ENCODE data around the gene ANK2.
"Not testable (repeated sequence)": the region's sequence is repeated elsewhere in the genome, so short reads cannot be mapped to it uniquely, and the experiment has no call there.

Gene ANK2

DNA sequence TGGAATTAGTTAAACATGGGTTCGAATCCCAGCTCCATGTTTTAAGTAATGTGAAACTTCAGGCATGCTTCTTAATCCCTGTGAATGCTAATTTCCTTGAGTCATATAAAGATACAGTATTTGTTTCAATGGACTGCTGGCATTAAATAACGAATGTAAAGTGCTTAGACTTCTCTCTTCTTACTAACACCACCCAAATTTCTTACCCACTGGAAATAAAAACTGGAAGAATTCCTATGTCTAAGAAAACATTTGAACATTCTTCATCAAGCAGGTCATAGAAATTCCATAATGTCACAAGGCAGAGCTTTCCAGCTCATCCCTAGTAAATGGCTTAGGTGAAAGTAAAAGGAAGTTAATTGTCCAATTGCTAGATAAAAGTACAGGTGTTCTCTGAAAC lies 172.5 kb downstream of the ANK2 start:
- no peak for DNase-seq

DNA sequence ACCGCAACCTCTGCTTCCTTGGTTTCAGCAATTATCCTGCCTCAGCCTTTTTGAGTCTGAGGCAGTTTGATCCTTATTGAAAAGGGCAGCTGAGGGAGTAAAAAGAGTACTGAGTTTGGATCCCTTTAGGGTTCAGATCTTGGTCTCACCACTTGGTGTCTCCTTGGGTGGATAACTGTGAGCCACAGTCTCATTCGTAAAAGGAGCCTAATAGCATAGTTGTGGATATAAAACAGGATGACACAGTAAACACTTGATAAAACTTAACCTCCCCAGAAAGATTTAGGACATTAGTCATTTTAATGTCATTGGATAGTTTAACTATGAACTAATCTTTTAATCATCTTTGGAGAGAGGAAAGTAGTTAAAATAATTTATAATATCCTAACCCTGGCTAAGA lies 173.0 kb downstream of the ANK2 start:
- no peak for DNase-seq

DNA sequence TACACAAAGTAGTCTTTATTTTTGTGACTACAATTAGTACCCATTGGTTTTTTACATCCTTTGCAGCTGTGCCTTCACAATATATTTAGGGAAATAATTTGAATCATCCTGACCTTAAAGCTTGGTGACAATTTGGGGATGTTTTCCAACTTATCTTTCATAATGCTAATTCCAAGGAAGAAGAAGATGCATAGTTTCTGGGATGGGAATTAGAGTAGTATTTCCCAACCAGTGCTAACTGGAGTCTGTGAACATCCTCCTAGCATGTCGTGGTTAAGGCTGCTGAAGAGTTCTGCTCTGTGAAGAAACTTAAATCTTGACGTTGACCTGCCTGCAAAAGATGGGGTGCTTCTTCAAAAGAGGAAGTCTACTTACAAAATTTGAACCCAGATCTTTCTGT lies 173.5 kb downstream of the ANK2 start:
- no peak for DNase-seq

DNA sequence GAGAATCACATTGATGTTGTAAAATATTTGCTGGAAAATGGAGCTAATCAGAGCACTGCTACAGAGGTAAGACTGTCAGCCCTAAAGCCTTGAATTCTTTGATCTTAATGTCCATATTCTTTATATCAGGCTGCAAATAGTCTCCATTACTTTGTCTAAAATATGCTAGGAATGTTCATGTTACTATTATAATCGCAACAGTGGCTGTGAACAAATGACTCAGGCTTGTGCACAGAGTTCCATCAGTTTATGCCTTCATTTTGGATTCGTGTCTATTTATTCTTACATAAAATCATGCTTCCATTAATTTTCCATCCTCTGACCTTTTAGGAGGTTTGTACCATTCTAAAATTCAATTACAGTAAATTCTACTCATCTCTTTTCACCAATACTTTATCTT lies 182.7 kb downstream of the ANK2 start:
- no peak for DNase-seq

DNA sequence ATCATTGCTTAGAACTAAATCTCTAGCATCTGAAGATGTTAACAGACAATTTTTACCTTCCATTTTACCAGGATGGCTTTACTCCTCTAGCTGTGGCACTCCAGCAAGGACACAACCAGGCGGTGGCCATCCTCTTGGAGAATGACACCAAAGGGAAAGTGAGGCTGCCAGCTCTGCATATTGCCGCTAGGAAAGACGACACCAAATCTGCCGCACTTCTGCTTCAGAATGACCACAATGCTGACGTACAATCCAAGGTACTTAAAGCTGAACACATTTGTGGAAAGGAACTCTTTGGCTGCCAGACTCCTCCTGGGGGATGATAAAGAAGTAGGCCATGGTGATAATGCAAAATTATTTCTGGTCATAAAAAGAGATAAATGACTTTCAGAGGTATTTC lies 187.5 kb downstream of the ANK2 start:
- DNase-seq = no peak

DNA sequence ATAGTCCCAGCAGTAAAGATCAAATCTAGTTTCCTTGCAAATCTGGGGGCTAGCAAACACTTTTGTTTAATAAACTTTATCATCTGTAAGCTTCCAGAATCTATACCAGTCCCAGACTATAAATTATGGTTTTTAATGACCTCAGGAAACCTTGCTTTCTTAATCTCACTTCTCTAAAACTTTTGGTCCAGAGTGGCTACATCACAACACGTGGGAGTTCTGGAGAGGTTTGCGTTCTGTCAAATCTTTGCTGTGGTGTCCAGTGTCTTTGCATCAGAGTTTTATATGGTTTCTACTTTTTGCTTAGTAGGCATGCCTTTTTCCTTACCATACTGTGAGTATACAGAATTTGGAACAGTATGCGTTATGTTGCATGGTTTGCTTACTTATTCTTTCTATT lies 193.9 kb downstream of the ANK2 start:
- DNase-seq = no peak

DNA sequence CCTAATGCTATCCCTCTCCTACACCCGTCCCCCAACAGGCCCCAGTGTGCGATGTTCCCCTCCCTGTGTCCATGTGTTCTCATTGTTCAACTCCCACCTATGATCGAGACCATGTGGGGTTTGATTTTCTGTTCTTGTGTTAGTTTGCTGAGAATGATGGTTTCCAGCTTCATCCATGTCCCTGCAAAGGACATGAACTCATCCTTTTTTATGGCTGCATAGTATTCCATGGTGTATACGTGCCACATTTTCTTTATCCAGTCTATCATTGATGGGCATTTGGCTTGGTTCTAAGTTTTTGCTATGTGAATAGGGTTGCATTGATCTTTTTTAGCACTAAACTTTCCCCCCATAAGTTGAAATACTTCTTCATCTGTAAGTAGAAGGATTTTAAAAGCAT lies 195.3 kb downstream of the ANK2 start:
- DNase-seq = not testable (repeated sequence)

DNA sequence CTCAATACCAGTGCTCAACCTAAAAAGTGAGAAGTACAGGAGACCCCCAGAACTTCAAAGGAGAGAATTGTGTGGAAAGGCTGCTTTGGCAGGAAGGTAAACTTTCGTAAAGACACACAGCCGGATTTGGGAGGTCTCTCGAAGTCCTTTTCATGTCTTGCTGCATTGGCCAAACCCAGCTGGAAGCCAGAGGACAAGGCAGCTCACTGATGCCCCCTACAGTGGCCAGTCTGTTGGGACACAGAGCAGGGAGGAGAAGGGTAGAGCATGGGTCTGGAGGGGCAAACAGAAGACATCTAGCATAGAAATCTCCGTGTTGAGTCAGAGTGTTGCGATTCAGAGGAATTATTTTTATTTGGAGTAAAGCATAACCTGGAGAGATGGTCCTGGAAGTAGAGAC lies 198.9 kb downstream of the ANK2 start:
- no peak for DNase-seq

DNA sequence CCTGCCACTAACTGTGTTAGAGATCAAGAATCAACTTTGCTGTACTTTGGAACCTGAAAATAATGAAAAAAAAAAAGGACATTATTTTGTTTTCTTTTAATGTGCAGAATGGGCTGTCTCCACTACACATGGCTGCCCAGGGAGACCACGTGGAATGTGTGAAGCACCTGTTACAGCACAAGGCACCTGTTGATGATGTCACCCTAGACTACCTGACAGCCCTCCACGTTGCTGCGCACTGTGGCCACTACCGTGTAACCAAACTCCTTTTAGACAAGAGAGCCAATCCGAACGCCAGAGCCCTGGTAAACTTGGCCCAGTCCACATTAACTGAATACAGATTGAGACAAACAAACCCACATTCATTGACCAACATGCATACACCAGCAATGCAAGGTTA lies 206.2 kb downstream of the ANK2 start:
- no peak for DNase-seq

DNA sequence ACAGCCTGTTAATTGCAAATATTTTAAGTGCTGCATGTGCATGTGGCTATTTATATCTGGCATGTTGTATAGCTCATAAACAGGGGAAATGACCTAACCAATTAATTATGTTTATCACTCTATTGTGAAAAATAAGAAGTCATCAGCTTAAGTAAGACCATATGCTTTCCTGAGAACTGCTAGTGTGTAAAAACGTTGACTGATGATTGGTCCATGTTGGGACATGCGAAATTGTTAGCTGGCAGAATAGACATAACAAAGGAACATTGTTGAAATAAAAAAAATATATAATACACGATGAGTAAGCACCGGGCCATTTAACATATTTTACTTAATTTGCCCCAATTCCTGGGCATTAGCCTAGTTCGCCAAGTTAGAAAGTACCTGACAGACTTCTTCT lies 207.5 kb downstream of the ANK2 start:
- DNase-seq = no peak

DNA sequence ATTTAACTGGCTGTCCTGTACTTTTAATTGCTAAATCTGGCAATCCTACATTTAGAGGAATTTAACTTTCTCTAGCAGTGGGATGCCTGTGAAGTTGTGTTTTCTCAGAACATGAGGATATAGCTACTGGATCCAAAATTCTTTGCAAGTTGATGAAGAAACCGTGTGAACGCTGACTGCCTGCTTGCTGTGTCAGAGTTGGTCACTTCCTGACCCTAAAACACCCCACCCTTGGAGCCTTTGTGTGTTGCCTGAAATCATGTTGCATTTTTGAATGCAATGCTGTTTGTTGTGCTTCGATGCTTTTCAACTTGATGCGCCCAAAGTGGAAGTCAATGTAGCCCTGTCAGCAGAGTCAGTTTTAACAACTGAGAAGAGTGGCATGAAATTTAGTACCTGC lies 211.2 kb downstream of the ANK2 start:
- no peak for DNase-seq

DNA sequence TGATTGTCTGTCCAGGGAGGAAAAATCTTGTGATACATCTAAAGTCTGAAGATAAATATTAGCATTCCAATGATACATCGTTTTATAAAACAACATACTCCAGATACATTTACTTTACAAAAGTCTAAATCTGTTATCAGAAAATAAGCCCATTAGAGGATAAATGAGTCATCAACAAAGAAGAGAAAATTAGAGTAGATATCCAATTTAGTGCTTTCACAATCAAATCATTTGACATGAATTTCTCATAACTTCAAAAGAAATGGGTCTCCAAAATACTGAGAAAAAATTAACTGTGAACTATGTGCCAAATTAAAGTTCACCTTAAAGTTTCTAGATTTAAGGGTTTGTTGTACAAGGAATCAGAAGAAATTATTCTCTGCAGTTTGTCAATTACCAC lies 213.8 kb downstream of the ANK2 start:
- no peak for DNase-seq

DNA sequence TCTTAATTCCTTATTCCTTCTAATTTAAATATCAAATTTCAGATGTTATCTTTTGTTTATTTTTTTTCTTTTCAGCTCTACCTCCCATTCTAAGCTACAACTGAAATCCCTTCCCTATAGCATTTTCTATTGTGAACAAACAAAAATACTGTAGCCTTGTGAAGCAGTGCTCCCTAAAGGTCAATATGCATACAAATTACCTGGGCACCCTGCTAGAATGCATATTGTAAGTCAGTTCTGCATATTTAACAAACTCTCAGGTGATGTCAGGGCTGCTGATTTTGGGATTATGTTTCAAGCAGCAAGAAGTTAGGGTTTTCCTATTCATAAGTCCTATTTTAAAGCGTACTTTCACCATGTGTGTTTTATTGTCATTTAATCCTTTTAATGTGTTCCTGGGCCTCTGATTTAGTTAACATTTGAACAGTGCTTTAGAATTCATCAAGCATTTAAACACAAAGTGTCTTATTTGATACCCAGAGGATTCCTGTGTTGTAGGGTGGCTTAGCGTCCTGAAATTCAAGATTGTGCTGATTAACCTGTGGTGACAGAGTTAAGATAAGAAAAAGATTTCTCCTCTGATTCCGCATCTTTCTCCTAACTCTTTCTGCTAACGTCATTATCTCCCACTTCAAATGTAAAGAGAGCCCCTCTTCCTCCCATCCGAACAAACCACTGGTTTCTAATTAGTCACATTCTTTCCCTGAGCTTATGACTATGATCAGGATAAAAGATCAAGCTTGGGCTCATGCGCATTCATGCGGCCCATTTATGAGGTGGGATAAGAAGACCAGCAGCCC lies 221.3 kb downstream of the ANK2 start:
- no peak for DNase-seq

DNA sequence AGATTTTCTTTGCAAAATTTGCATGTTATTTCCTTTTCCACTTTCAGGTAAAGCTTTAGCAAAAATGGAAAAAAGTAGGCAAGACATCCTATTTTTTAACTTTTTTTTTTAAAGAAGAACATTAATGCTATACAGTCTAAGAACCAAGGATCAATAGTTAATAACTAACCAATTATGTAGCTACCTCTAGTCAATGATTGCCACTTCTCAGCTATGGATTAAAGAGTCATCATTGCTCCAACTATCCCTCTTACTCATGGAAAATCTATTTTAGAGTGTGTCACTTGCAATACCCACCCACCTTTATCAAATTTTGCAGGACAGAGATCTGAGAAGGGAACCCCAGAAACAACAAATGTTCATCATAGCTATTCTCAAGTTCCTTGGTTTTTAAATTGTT lies 223.1 kb downstream of the ANK2 start:
- DNase-seq = no peak

DNA sequence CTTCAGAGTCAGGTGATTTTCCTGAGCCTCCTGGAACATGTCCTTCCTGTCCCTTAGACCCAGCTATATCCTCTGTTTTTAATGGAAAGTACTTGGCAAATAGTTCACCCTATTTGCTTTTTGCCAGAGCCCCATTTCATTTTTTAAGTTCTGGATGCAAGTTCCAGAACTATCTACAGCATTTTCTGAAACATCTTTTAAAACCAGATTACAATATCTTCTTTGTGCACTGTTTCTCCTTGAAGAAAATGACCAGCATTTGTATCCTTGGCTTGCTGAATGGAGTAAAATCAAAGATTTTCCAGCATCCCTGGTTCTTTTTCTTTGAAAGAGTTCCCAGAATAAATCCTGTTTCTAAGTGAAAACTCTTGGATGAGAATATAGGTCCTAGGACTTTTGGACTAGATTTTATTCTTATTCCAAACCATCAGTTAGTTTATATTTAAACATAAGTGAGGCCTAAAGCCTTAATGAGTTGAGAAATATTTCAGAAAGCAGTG lies 224.3 kb downstream of the ANK2 start:
- DNase-seq = no peak

DNA sequence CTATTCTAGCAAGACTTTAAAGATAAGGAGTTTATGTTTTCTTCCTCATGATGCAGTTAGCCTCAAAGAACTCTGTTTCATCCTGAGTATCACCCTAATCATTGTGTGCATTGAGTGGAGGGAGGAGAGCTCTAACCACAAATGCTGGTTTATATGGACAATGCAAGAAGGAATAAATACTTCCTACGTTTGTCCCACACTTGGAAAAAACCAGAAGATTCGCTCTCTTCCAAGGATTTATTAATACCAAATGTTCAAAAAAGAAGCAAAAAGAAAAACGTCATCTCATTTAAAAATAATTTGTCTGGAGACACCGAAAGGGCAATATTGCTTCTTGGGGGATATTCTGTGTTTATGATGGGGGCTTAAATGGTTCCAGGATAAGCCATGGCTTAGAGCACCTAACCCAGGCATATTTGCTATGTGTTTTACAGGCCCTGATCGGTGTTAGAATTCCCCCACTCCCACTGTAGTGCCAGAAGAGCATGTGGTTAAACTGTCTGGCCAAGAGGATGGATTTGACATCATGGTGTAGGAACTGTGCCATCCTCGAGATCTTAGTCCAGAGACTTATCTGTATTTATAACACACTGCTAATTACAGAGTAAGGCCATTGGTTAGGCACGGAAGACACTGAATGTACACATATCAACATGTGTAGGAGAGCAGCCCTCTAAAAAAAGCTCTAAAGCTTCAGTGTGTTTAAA lies 227.2 kb downstream of the ANK2 start:
- DNase-seq = no peak

DNA sequence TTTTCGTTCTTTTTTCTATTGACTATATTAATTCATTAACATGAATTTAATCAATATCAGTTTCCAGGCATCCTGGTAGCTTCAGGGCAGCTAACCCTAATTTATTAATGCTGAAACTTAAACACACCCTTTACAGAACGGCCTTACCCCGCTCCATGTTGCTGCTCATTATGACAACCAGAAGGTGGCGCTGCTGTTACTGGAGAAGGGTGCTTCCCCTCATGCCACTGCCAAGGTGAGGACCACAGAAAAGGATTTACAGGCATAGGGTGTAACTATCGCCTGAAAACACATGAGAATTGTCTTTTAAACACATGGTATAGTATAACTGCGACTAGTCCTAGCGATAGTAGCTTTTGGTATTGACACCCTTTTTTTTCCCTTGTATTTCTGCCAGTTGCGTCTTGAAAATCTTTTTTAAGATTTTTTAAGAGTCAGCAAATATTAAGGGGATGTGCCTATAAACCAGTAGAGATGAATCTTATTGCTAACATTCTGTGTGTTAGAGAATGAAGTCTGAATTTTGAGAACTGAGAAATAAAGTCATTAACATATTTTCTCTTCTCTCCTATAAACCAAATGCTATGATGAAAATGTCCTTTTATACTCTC lies 229.0 kb downstream of the ANK2 start:
- peak; percentile 77 for DNase-seq

DNA sequence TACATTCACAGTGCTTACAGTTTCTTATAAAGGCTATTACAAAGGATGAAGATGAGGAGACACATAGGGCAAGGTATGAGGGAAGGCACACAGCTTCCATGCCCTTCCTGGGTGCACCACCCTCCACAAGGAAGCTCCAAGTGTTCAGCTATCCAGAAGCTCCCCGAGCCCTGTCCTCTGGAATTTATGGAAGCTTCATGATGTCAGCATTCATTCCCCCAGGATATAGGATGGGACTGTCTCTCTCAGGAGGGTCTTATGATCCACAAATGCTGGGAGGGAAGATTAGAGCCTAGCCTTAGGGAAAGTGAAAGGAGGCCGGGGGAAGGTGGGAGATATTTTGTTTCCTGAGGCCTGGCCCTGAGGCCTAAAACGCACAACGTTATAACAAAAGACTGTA lies 236.0 kb downstream of the ANK2 start:
- DNase-seq = no peak

DNA sequence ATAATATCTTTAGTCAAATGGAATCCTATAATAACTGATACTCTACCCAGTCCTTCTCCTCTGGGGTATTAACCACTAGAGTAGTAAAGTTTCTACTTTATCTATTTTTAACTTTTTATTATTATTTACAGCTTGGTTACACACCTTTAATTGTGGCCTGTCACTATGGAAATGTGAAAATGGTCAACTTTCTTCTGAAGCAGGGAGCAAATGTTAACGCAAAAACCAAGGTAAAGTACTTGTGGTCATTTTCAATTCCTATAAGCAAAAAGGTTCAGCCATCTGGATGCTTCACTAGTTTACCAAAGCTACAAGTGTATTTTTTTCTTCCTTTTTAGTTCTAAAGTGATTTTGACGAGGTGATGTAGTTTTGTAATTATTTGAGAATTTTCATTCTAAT lies 238.8 kb downstream of the ANK2 start:
- DNase-seq = no peak

DNA sequence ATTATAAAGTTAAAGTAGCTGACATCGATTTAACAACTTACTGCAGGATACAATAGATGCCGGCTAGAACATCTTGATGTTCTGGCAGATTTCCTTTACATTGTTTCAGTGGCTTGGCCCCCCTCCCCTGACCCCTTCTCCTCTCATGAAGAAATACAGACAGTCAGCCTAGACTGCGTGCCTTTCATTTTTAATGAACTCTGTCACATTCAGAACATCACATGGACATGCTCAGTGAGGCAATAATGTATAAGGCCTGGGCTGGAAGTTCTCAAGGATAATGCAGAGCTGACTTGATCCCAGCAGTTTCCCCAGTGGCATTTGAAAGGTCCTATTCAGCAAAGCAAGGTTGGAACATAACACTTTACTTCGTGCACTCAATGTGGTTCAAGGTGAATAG lies 239.2 kb downstream of the ANK2 start:
- no peak for DNase-seq

DNA sequence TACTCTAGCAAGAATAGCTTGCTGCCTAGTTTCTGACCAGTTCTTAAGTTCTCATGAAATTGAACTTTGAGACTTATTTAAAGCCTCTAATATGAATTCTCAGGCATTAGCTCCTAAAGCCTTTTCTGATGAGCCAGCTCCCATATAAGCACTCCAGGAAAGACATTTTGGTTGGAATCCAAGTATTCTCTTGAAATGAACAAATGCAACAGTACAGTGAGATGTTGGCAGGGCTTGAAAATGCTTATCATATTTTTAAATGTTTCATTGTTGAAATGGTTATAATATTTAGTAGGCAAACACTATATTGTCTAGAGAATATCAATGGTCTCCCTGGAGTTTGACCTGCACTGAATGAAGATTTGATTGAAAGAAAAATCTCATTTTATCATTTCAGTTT lies 240.3 kb downstream of the ANK2 start:
- no peak for DNase-seq

DNA sequence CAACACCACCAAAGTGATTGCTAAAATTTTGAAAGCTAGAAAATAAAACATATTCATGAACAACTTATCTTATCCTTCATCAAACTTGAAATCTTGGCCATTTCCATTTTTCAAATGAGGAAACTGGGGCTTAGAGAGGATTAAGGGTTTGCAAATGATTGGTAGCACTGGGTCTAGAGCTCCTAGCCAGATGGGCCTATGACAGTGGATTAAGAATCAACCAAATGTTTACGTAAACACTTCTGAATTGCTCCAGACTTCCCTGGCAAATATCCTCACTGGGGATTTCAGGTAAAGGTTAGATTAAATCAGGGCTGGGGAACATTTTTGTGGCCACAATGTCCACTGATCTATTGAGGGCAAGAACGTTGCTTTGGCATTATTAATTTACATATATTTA lies 241.2 kb downstream of the ANK2 start:
- DNase-seq = no peak

DNA sequence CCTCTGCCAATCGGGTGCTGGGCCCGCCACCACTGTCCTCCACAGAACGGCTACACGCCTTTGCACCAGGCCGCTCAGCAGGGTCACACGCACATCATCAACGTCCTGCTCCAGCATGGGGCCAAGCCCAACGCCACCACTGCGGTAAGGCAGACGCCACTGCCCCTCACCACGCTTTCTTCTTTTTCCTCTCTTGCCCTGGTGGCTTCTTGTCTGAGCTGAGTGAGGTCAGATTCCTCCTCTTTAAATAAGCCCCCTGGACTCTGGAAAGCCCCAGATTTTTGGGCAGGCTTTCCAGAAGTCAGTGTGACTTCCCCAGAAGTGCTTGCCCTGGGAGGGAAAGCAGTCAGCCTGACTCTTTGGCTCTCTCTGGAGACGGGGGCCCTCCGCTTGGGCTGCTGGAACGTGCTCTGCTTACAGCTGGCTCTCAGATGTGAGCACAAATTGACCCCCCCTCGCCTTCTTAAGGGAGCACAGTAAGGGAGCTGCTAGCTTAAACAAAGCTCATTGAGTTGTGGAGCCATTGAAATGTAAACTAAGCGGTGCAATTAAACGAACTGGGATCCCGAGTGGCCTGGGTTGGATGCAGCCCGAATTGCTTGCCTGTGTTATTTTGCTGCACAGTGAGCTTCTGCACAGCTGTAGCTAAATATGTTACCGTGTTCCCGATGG lies 243.1 kb downstream of the ANK2 start:
- no peak for DNase-seq
